Astrocyte (in vitro differentiated cells and primary cell): Measurements from ENCODE around the gene NPHP4.

Experiments used
- EZH2 ChIP-seq: IDR thresholded peaks from 2 replicates; pipeline ENCODE4 v1.6.1; 2012; ENCODE audit warnings: mild to moderate bottlenecking, low read length, inconsistent platforms; ENCODE audit not compliant: insufficient read depth
- TF ChIP-seq, protein P1 (sequence below): IDR thresholded peaks from 2 replicates; pipeline ENCODE4 v1.5.1; 2011; ENCODE audit warnings: low read depth, mild to moderate bottlenecking, inconsistent platforms, low read length, moderate library complexity; ENCODE audit not compliant: insufficient read depth

DNA sequence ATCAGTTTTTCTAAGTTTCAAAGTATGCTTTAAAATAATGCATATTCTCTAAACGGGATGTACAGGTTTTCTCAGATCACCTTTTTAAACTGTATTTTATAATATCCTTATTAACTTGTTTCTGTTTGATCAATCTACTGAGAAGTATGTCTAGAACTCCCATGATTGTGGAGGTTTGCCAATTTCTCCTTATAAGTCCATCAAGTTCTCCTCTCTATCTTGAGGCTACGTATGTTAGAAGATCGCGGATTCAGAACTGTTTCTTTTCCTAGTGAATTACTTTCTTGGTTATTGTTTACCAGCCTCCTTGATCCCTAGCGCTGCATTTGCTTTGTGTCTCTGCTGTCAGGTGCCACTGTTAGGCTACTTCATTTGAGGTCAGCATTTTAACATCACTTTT, 89.2 kb downstream of the NPHP4 start:
- TF ChIP-seq, protein P1, sequence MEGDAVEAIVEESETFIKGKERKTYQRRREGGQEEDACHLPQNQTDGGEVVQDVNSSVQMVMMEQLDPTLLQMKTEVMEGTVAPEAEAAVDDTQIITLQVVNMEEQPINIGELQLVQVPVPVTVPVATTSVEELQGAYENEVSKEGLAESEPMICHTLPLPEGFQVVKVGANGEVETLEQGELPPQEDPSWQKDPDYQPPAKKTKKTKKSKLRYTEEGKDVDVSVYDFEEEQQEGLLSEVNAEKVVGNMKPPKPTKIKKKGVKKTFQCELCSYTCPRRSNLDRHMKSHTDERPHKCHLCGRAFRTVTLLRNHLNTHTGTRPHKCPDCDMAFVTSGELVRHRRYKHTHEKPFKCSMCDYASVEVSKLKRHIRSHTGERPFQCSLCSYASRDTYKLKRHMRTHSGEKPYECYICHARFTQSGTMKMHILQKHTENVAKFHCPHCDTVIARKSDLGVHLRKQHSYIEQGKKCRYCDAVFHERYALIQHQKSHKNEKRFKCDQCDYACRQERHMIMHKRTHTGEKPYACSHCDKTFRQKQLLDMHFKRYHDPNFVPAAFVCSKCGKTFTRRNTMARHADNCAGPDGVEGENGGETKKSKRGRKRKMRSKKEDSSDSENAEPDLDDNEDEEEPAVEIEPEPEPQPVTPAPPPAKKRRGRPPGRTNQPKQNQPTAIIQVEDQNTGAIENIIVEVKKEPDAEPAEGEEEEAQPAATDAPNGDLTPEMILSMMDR, result no peak
- TF ChIP-seq EZH2, result no peak
